ENCODE measurements around the gene KRTAP10-8.
"Not testable (repeated sequence)": the region's sequence is repeated elsewhere in the genome, so short reads cannot be mapped to it uniquely, and the experiment has no call there.

The KRTAP10-8 gene

DNA sequence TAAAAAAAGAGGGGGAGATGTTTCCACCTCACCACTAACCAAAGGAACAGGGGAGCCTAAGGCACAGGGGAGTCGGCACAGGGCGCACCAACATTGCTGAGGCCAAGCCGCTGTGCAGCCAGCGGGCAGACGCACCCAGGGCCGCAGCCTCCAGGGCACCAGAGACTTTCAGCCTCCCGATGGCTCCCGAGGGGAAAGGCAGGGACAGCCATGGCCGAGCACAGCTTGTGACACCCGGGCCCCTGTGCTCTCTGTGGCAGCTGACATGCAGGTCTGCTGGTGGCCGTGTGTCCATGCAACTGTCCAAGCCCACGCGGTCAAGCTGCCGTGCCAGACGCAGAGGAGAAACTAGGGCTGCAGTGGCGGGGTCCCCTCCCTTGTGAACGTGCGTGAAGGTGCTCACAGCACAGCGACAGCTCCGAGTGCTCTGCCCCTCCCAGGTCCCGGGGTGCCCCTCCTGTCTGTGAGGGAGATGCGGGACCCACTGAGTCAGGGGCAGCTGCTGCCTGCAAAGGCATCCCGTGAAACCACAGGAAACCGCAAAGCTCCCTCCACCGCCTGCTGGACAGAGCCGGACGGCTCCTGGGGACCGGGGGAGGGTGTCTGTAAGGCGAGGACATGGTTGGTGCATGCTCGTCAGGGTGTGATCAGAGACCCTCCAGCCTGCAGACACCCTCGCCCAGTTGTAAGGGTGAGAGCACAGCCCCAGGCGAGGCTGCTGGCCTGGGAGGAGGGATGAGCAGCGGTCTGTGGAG lies 36.9 kb downstream of the KRTAP10-8 start:
- no peak for DNase-seq

DNA sequence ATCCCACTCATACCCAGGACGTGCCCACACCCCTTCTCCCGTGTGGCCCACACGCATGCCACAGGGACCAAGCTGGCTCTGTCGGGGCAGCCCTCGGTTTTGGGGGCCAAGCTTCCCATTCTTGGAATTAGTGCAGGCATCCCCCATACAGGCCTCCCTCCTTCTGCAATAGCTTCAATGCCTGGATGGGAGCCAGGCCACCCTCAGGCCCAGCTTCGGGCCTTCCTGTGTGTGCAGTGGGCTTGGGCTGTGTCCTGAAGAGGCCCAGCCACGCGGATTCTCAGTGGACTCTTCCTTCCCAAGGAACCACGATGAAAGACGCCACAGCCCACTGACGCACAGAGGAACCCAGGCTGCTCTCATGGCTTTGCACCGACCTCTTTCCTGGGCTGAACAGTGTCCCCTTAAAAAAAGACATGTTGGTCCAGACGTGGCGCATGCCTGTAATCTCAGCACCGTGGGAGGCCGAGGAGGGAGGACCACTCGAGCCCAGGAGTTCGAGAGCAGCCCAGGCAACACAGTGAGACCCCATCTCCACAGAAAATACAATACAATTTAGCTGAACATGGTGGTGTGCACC lies 37.7 kb downstream of the KRTAP10-8 start:
- DNase-seq = no peak

DNA sequence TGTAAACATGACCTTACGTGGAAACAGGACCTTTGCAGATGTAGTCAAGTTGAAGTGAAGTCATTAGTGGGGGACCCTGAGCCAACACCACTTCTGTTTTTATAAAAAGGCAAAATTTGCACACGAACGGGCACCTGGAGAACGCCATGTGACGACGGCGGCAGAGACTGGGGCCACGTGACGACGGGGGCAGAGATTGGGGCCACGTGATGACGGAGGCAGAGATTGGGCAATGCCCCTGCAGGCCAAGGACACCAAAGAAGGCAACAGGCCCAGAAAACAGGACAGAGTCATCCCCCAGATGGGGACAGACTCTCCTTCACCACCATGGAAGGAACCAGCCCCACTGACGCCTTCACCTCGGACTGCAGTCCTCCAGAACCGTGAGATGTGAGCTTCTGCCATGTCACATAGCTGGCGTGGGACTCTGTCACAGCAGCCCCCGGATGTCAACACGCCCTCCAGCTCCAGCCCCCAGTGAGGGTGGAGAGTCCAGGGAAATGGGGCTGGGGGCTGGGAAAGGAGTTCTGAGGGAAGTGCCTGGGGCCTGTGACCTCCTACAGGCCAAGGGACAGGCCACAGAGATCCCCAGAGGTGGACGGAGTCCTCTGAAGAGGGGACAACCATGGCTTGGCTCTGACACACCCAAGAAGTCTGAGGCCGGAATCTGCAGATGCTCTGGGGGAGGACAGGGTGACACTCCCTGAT lies 38.5 kb downstream of the KRTAP10-8 start:
- DNase-seq = no peak

DNA sequence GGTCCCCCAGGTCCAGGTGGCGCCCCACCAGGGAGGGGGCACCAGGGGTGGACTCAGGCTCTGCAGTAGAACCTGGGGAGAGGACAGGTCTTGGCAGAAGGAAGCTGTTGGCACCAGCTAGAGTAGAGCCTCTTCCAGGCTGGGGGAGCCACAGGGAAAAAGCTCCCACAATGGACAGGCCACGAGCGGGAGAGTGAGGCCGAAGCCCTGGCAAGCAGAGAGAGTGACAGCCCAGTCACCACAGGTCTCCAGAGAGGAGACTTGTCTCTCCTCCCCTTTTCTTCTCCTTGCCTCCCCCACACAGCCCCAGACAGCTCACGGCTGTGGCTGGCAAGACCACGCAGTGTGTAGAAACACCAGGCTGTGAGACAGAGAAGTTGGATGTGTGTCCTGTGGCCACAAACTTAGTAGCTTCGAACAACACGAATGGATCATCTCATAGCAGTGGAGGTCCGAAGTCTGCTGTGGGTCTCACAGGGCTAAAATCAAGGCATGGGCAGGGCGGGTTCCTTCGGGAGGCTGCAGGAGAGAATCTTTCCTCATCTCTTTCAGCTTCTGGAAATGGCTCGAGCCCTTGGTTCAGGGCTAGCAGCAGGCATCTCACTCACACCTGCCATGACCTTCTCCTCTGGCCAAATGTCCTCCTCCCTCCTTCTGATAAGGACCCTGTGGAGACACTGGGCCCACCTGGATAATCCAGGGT lies 39.2 kb downstream of the KRTAP10-8 start:
- DNase-seq = no peak

DNA sequence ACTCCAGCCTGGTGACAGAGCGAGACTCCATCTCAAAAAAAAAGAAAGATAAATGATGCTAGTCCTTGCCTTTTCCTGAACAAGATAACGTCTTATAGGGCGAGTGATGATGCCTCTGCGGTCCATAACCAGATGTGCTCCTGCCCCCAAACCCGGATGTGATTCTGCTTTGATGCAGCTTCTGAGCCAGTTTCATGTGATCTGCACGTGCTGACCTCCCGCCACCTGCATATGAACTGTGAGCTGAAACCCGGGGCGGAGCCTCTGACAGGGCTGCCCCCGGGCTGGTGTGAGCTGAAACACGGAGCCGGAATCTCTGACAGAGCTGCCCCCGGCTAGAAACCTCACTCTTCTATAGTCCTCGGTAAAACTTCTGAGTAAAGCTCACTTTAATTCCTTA lies 41.2 kb downstream of the KRTAP10-8 start:
- no peak for DNase-seq

DNA sequence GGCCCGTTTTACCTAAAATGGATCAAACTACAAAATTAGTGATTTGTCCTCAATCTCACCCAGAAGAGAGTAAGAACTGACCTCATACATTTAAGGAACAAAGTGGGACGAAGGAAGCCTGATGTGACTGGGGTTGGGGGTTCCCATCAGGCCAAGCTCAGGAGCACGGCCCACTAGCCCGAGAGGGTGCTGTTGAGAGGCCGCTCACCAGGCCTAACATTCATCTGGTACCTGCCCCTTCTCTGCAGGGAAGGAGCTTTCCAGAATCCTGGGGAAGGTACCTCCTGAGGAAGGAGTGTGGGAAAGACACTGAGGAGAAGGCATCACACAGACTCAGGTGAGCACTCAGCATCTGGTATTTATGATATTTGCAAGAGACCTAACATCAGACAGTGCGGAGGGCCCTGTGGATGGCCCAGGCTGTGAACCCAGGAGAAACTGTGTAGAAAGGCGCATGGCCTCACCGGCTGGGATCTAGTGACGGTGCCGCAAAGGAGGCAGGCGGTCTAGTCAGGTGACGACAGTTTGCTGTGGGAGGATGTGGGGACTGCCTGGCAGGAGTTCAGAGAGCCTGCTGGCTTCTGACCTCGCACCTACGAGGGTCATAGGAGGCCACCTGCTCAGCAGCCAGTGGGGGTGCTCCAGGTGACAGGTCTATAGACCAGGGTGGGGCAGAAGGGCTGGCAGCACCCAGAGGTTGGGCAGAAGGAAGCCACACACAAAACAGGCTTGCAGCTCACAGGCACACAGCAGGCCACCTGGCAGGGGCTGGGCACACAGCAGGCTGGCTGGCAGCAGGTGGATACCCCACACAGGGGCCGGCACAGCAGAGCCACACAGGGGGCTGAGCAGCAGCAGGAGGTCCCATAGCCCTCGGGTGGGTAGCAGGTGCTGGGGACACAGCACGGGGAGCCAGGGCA lies 42.0 kb downstream of the KRTAP10-8 start:
- no peak for DNase-seq

DNA sequence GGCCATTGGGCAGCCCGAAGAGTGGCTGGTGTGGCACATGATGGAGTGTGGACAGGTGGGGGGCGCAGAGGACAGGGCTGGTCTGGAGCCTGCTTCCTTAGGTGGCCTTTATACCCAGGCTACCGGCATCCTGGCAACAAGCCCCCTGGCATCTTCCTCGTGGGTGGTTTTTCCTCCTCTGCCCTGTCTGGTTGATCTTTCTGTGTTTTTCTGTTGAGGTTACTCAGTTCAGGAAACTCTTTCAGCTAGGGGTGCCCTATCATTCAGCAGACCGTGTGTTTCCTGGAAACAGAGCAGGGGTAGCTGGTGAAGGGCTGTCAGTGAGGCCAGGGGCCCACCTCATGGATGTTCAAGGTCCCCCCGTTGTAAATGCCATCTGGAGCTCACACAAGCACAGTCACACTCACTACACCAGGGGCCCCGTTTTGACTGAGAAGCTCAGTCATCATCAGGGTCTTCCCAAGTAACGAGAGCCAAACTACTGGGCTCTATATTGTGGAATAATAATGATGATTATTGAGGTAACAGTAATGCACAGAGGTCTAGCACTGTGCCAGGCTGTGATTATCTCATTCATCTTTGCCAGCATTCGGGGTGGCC lies 42.8 kb downstream of the KRTAP10-8 start, which contains the start of gene KRTAP12-4:
TSS of gene KRTAP12-4 (minus strand) at position 84 of the 600 bp plus-strand sequence. CDS start at position 39, 45 bp downstream.
- no peak for DNase-seq

DNA sequence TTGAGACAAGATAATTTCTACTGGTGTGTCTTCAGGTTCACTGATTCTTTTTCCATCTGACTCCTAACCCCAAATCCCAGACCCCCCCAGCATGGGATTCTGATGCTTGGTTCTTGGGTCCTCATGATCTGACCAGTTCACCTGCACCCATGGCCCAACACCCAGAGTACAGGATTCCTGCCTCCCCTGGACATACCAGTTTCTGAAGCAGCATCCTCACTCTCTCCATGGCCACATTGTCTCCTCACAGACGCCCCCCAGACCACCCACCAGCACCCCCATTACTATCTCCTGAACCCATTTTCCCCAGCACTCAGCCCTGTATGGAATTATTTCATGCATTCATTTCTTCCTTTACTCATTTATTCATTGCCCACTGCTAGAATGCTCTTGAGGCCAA lies 45.0 kb downstream of the KRTAP10-8 start:
- no peak for DNase-seq

DNA sequence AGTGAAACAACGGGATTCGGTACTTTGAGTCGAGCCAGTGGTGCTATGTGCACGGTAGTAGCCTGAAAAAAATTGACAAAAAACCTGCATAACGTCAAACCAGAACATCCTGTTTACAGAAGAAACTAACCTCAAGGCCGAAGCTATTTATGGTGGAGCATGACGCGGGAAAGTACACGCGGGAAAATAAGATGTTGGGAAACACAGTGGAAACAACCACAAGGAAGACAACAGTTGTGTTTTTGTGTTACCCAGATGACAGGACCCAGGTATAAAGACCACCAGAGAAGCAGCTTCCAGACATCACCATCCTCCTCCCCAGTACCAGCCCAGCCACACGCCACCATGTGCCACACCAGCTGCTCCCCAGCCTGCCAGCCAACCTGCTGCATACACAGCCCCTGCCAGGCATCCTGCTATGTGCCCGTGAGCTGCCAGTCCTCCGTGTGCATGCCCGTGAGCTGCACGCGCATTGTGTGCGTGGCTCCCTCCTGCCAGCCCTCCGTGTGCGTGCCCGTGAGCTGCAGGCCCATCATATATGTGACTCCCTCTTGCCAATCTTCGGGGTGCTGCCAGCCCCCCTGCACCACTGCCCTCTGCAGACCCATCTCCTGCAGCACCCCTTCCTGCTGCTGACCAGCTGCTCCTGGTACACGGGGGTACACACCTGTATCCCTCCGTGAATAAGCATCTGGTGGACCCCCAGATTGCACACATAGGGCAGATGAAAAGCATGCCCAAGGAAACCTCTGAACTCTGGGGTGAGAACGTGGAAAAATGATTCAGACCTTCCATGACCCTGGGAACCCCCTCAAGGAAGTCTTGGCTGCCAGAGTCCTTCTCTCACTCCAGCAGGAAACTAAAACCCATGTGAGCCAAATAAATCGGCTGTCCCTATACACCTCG lies 46.0 kb downstream of the KRTAP10-8 start, which contains the start of gene KRTAP12-3:
TSS of gene KRTAP12-3 (plus strand) at position 298 of the 906 bp plus-strand sequence. CDS start at position 346, 48 bp downstream.
- DNase-seq = no peak

DNA sequence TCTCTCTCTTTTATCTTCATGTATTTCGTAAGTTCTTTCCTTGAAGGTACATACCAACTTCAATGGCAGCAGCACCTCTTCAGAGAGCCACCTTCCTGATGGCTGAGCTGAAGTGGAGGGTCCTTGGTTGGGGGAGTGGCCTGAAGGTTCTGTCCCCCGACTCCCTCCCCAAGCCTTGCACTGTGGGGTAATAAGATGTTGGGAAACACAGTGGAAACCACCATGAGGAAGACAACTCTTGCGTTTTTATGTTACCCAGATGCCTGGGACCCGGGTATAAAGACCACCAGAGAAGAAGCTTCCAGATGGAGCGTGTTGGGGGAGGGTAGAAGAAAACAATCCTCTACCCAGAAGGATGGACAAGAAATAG lies 46.6 kb downstream of the KRTAP10-8 start:
- DNase-seq = no peak

DNA sequence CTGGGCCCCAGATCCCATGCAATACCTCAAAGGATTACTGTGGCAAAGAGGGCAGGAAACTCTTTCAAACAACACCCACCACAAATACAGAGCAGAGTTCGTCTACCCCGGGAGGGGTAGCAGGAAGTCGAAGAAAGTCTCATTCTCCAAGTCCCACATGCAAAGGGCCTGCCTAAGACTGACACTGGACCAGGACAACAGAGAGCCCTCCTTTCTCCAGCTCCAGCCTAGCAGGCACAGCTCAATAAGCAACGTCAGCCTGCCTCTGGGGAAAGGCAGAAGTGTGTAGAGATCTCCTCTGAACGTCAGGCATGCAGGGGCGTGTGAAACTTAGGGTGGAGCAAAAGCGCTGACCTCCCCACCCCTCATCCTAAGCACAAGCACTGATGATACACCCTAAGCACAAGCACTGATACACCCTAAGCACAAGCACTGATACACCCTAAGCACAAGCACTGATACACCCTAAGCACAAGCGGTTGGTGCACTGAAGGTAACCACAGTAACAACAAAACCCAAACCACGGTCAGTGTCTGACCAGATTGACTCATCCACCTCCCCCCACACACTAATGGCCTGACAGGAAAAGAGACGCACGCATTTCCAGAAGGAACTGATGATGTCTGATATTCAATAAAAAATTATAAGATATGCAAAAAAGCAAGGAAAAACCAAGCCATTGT lies 47.2 kb downstream of the KRTAP10-8 start:
- no peak for DNase-seq

DNA sequence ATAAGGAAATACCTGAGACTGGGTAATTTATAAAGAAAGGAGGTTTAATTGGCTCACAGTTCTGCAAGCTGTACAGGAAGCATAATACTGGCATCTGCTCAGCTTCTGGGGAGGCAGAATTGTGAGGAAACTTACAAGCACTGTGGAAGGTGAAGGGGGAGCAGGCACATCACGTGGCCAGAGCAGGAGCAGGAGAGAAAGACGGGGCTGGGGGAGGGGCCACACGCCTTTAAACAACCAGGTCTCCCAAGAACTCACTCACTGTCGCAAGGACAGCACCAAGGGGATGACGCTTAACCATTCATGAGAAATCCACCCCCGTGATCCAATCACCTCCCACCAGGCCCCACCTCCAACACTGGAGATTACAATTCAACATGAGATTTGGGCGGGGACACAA lies 49.7 kb downstream of the KRTAP10-8 start:
- not testable (repeated sequence) for DNase-seq

All from suppressor macrophage treated with lipopolysaccharide for 4 hours (primary cell).